NCI-H524 (cell line): ENCODE results near the gene NFIC.
A peak's percentile ranks its signal among the peaks of the same experiment; 100 is the strongest.

Experiments
- DNase-seq, 2 experiments: peaks; one replicate each; lab custom pipeline; 2025; lab: John Stamatoyannopoulos, UW

Gene NFIC

GRCh38 chr19:3359015-3359918 lies 7.1 kb upstream of the NFIC start:
- peak in 1 of 2 experiments; percentile 67 for DNase-seq

DNA sequence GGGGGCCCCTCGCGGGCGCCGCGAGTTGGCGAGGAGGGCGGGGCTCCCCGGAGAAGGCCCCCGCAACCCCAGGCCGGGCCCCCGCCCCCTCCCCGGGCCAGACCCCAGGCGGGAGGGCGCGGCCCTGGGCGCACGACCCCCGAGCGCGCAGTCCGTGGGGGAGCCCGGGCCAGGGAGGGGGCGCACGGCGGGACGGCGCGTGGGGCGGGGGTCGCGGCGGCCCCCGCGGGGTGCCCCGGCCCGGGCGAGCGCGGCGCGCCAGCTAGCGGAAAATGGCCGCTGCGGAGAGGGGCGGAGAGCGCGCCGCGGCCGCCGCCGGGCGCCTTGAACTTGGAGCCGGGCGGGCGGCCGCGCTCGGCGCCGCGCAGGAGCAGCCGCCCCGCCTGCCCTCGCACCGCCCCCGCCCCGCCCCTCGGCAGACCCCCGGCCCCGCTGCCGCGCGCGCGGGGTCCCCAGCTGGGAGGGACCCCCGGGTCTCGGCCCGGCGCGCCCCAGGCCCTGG lies 6.4 kb upstream of the NFIC start:
- DNase-seq, result no peak

DNA sequence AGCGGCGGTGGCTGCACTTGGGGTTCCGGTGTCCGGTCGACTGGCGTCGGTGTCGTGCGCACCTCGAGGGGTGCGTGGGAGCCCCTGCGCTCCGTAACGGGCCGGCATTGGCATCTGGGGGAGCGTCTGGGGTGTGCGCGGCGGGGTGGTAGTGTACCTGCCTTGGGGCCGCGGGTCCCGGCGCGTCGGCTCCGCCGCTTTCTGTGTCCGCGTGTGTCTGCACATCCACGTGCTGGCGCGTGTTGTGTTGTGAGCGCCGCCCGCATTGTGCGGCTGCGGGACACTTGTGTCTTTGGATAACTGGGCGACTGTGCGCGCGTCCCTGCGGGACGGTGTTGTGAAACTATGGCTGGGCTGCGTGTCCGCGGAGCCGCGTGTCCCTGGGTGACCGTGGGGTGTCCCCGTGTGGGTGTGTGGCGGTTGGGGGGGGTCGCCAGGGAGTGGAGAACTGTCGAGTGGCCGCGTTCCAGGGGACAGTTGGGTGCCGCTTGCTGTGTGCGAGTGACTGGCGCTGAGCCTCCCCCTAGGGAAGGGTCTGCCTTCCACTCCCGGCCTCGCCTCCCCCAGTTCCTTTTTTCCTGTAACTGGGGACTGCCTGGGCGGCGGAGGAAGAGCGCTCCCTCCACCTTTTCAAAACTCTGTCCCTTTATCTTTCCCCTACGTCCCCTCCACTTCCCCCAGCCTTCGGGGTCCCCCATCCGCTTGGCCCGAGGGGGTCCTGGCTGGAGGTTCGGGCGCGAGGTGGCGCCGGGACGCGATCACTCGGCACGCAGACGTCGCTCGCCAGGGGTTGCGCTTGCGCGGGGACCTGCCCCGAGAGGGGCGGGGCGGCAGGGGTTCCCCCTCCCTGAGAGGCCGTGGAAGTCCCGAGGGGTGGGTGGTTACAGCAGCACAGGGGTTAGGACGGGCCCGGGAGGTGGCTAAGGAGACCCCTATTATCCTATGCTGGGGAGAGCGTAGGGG lies 5.7 kb upstream of the NFIC start:
- peak; percentile 57 to 68 for DNase-seq

- DNase-seq, result no peak
These were observed 4.8 kb upstream of the NFIC start for GRCh38 chr19:3361384-3362216.

GRCh38 chr19:3362217-3362906 lies 4.0 kb upstream of the NFIC start:
- no peak for DNase-seq

DNA sequence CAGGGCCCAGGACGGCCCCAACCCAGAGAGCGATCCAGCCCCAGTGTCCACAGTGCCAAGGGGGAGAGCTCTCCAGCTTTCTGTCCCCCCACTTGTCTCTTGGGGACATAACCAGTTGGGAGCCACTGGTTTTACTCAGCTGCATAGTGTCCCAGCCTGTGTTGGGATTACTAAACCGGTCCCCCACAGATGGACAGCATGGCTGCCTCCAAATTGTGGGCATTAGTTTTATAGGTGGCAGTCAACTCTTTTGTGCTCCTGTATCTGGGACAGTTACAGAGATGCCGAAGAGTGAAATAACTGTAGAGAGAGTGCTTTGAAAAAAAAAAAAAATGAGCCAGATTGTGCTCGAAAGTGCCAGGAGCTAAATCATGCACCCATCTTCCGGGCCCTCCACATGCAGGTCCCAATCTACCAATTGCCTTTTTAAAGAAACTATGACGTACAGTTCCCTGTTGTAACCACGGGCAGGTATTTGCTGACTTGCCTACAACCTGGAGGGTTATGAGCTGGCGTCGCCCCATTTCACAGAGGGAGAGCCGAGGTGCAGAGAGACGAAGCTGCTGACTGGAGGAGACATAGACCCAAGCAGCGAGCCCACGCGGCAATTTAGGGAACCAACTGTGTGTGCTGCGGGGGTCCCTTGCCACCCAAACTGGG lies 2.4 kb upstream of the NFIC start:
- DNase-seq, result no peak

DNA sequence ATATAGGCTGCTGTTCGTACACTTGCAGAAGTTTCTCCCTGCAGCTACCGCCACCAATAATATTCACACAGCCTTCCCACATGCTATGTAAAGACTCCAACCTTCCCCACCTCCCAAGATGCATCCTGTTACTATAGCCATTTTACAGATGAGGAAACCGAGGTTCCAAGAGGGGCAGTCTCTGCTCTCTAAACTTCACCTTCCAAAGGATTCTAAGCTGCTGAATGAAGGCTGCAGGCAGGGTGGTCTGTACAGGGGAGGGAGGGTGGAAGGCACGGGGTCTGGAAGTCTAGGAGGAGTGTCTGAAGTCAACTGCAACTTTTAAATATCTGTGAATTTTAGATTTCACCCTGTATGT lies 1.9 kb upstream of the NFIC start:
- DNase-seq, result no peak

GRCh38 chr19:3365093-3365835 lies 1.1 kb upstream of the NFIC start:
- peak in 1 of 2 experiments; percentile 65 for DNase-seq

DNA sequence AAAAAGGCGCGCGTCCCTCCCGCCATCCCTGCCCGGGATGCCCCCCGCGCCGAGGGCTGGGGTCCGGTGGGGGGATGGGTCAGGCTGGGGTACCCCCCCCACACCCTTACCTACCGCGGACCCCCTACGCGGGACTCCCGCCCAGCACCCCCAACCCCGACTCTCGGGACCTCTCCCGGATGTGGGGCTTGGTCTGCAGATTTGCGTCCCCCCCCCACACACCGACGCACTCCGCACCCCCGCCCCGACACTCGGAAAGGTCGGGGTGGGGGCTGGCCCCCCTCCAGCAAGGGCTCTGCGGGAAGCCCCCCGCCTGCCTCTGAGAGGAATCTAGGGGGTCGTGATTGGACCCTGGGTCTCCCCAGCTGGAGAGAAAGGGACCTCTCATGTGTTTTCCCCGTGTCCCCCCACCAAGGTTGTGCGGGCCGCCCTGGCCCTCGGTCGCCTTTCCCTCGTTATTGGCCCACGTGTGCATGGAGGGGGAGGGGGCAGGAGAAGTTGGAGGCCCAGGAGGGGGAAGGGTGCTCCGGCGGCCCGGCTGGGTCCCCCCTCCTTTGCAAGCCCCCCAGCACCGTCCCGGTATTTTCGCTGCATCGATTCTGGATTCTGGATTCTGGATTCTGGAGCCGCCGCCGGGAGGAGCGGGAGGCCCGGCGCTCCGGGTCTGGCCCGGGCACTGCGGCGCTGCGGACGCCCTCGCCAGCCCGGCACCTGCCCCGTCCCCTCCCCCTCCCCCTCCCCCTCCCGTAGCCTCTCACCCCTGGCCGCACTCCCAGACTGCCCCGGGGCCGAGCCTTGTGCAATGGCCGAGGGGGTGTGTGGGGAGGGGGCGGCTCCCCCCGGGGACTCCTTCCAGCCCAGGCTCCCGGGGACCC lies 607 bp downstream of the NFIC start:
- peak; percentile 62 for DNase-seq

GRCh38 chr19:3367628-3368440 lies 1.5 kb downstream of the NFIC start:
- no peak for DNase-seq

GRCh38 chr19:3368441-3368795 lies 2.0 kb downstream of the NFIC start:
- DNase-seq, result no peak

DNA sequence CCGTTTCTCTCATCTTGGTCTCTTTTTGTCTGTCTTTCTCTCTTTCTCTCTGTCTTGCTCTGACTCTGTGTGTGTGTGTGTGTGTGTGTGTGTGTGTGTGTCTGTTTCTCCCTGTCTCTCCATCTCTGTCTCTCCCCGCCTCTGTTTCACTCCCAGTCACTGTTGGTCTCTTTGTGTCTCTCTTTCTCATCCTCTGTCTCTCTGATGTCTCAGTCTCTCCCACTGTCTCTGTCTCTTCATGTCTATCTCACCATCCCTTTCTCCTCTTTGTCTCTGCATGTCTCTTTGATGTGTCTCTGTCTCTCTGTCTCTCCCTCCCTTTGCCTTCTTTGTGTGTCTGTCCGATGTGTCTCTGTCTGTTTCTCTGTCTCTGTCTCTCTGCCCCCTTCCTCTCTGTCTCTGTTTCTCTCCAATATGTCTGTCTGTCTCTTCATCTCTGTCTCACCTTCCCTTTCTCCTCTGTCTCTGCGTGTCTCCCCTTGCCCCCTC lies 2.5 kb downstream of the NFIC start:
- no peak for DNase-seq

- no peak for DNase-seq
These were observed 3.2 kb downstream of the NFIC start for GRCh38 chr19:3369337-3370213.

DNA sequence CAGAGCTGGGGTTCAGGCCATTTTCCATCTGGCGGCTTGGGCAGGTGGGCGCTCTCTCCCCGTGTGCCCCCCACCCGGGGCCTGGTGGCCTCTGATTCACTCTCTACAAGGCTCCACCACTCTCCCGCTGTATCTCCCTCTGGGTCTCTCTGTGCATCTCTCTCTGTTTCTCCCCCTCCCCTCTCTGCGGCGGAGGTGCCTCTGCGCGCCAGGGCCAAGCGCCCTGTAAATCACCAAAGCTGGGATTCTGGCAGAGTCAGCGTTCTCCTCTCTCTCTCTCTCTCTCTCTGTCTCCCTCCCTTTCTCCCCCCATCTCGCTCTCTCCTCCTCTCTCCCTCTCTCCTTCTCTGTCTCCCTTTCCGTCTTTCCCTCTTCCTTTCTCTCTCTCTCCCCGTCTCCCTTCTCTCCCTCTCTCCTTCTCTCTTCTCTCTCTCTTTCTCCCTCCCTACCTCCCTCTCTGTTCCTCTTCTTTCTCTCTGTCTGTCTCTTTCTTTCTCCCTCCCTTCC lies 3.9 kb downstream of the NFIC start:
- no peak for DNase-seq

DNA sequence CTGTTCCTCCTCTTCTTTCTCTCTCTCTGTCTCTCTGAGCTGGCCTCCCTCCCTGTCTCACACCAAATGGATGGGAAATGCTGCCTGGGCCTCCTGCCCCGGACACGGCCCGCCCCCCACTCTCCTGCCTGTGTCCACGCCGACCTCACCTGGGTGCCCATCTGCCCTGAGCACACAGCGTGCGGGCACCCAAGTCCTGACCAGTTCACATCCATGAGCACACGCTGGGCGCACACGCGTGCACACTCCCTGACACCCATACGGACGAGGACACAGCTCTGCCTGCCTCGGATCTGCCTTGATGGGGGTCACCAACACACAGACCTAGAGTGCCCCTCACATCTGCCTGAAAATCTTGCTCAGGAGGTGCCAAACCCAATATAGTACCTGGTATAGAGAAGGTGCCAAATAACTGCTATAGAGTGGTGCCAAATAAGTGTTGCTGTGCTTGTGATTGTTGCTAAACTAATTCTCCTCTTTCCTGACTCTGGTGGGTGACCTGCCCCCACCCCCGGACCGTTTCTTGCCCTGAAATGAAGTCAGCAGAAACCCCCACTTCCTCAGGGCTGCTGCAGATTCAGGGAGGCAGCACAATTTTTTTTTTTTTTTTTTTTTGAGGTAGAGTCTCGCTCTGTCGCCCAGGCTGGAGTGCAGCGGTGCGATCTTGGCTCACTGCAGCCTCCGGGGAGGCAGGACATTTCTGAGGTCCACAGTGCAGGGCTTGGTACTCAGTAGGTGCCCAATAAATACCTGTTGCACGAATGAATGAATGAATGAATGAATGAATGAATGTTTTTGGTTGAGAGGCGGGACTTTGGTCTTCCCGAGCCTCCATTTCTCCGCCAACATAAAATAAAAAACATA lies 4.6 kb downstream of the NFIC start:
- no peak for DNase-seq

GRCh38 chr19:3372413-3372812 lies 6.0 kb downstream of the NFIC start:
- DNase-seq, result no peak
